NCI-H524 (cell line): ENCODE measurements around the gene TMEM176A.

Source experiments
- DNase-seq, 2 experiments: peaks; one replicate each; lab custom pipeline; 2025; lab: John Stamatoyannopoulos, UW

TMEM176A gene

GRCh38 chr7:150818971-150819370, 18.4 kb downstream of the TMEM176A start:
- DNase-seq: no peak

GRCh38 chr7:150820148-150820547, 19.6 kb downstream of the TMEM176A start:
- DNase-seq: no peak

- DNase-seq: no peak
Observed at GRCh38 chr7:150820578-150821198, 20.1 kb downstream of the TMEM176A start.

GRCh38 chr7:150823043-150823442, 22.5 kb downstream of the TMEM176A start:
- DNase-seq: no peak

GRCh38 chr7:150823484-150824126, 23.0 kb downstream of the TMEM176A start:
- DNase-seq: no peak

- DNase-seq: no peak
Observed at GRCh38 chr7:150824379-150825177, 24.0 kb downstream of the TMEM176A start.

- DNase-seq: no peak
Observed at GRCh38 chr7:150826061-150826849, 25.7 kb downstream of the TMEM176A start.

- peak in 1 of 2 experiments; percentile 18 for DNase-seq
Observed at GRCh38 chr7:150828384-150828783, 27.8 kb downstream of the TMEM176A start.

- no peak for DNase-seq
Observed at GRCh38 chr7:150829426-150829825, 28.9 kb downstream of the TMEM176A start.

GRCh38 chr7:150830937-150831336, 30.4 kb downstream of the TMEM176A start:
- DNase-seq: no peak

GRCh38 chr7:150831851-150832250, 31.3 kb downstream of the TMEM176A start:
- no peak for DNase-seq

- no peak for DNase-seq
Observed at GRCh38 chr7:150835019-150835418, 34.5 kb downstream of the TMEM176A start.

- DNase-seq: no peak
Observed at GRCh38 chr7:150835702-150836280, 35.2 kb downstream of the TMEM176A start.

GRCh38 chr7:150838965-150839650, 38.5 kb downstream of the TMEM176A start:
- no peak for DNase-seq

GRCh38 chr7:150842018-150842417, 41.4 kb downstream of the TMEM176A start:
- no peak for DNase-seq

- no peak for DNase-seq
Observed at GRCh38 chr7:150842716-150843115, 42.1 kb downstream of the TMEM176A start.

GRCh38 chr7:150845421-150845861, 44.9 kb downstream of the TMEM176A start:
- no peak for DNase-seq

GRCh38 chr7:150846291-150847115, 45.9 kb downstream of the TMEM176A start:
- peak in 1 of 2 experiments; percentile 45 for DNase-seq

GRCh38 chr7:150847536-150847935, 47.0 kb downstream of the TMEM176A start:
- no peak for DNase-seq

GRCh38 chr7:150848111-150848510, 47.5 kb downstream of the TMEM176A start:
- DNase-seq: no peak
